GM12891 (cell line): ENCODE data around the gene OR51Q1.

Experiments used
- PAX5 ChIP-seq: IDR thresholded peaks from 2 replicates; pipeline ENCODE4 v1.6.1; 2011; ENCODE audit warnings: low read length, moderate library complexity, mild to moderate bottlenecking; ENCODE audit not compliant: insufficient read depth, severe bottlenecking
- POLR2A ChIP-seq: IDR thresholded peaks from 2 replicates; pipeline ENCODE4 v1.6.1; 2011; ENCODE audit warnings: low read depth, low read length, control low read depth
- POLR2AphosphoS5 ChIP-seq: IDR thresholded peaks from 2 replicates; pipeline ENCODE4 v1.6.1; 2011; ENCODE audit warnings: low read depth, low read length, control low read depth
- TAF1 ChIP-seq: IDR thresholded peaks from 2 replicates; pipeline ENCODE4 v1.6.1; 2011; ENCODE audit warnings: low read depth, low read length, control low read depth

- TF ChIP-seq POLR2A: no peak
- no peak for TF ChIP-seq POLR2AphosphoS5
- TF ChIP-seq TAF1: no peak
- no peak for TF ChIP-seq PAX5
Observed at GRCh38 chr11:5467527-5467926, 45.6 kb downstream of the OR51Q1 start.
